CD8-positive, alpha-beta memory T cell (primary cell): ENCODE measurements around the gene GNB1L. TPM values are rescaled to one million over a fixed set of nuclear protein-coding genes. Genes with fewer than 3 reads are reported as not detected.

ENCODE experiments used
- CTCF ChIA-PET: fragments of 350-600 bp; sonication (Branson Sonifier 250); formaldehyde crosslinking; loops from one replicate; lab custom pipeline; 2021; ENCODE audit warnings: antibody characterized with exemption; lab: Charles Lee
- POLR2A ChIA-PET: fragments of 350-600 bp; sonication (Branson Sonifier 250); formaldehyde crosslinking; loops from one replicate; lab custom pipeline; 2021; ENCODE audit warnings: antibody characterized with exemption; lab: Charles Lee
- DNase-seq, 5 donors: peaks; one replicate each; pipeline versions ENCODE4 v3.0.0 to v3.0.0-alpha.2; 2020 to 2022; ENCODE audit warnings: mixed read lengths in 1 of 5
- H3K27ac ChIP-seq: one replicate; pipeline ENCODE4 v1.7.0; 2013; ENCODE audit warnings: low read depth, mild to moderate bottlenecking, low read length, moderate library complexity
- H3K27me3 ChIP-seq: 2 replicates; pipeline ENCODE4 v1.7.0; 2013; ENCODE audit warnings: low read length, mild to moderate bottlenecking; ENCODE audit not compliant: insufficient read depth, poor library complexity, severe bottlenecking
- H3K36me3 ChIP-seq: 2 replicates; pipeline ENCODE4 v1.7.0; 2013; ENCODE audit warnings: mild to moderate bottlenecking, low read length, moderate library complexity; ENCODE audit not compliant: insufficient read depth
- H3K4me1 ChIP-seq: 2 replicates; pipeline ENCODE4 v1.7.0; 2013; ENCODE audit warnings: mild to moderate bottlenecking, low read length, moderate library complexity; ENCODE audit not compliant: insufficient read depth
- H3K4me3 ChIP-seq: 2 replicates; pipeline ENCODE4 v1.7.0; 2013; ENCODE audit warnings: mild to moderate bottlenecking, low read length
- H3K9me3 ChIP-seq: 2 replicates; pipeline ENCODE4 v1.7.0; 2013; ENCODE audit warnings: mild to moderate bottlenecking, low read length
- H3K27ac Mint-ChIP-seq, 8 donors: one replicate each; pipeline ENCODE4 v1.8.0; 2020 to 2021; ENCODE audit warnings: mixed read lengths in 8 of 8, mild to moderate bottlenecking in 6 of 8, inconsistent platforms in 3 of 8, moderate library complexity in 3 of 8
- H3K27me3 Mint-ChIP-seq, 2 donors: one replicate each; pipeline ENCODE4 v1.8.0; 2020 to 2021; ENCODE audit warnings: mixed read lengths in 2 of 2, mild to moderate bottlenecking in 1 of 2, moderate library complexity in 1 of 2
- H3K36me3 Mint-ChIP-seq, 3 donors: one replicate each; pipeline ENCODE4 v1.8.0; 2020 to 2021; ENCODE audit warnings: mixed read lengths in 3 of 3, inconsistent platforms in 1 of 3, mild to moderate bottlenecking in 1 of 3
- H3K4me1 Mint-ChIP-seq, 3 donors: one replicate each; pipeline ENCODE4 v1.8.0; 2020 to 2021; ENCODE audit warnings: mixed read lengths in 3 of 3, inconsistent platforms in 1 of 3, mild to moderate bottlenecking in 1 of 3
- H3K4me3 Mint-ChIP-seq, 7 donors: one replicate each; pipeline ENCODE4 v1.8.0; 2020 to 2021; ENCODE audit warnings: mixed read lengths in 7 of 7, mild to moderate bottlenecking in 6 of 7, moderate library complexity in 4 of 7, inconsistent platforms in 2 of 7
- H3K9me3 Mint-ChIP-seq, 5 donors: one replicate each; pipeline ENCODE4 v1.8.0; 2020 to 2022; ENCODE audit warnings: mixed read lengths in 5 of 5, mild to moderate bottlenecking in 3 of 5, moderate library complexity in 2 of 5, inconsistent platforms in 1 of 5
- polyA plus RNA-seq: library from polyadenylated mRNA; unstranded; fragments of 300-500 nt; fragmentation: Illumina TruSeq; gene quantifications from one replicate; pipeline ENCODE4 v1.2.3, GENCODE V29; 2021
- total RNA-seq, 2 experiments: library from RNA; stranded (reverse); gene quantifications; one replicate each; pipeline ENCODE4 v1.2.3, GENCODE V29; 2021

GNB1L gene
- total and polyA plus RNA-seq, 3 experiments from 2014 or later, result 14.2 to 17.9 (median 16.6) TPM

GRCh38 chr22:19876314-19876940, 21.8 kb upstream of the GNB1L start:
- DNase-seq, result no peak
- ChIA-PET CTCF (no interaction called here), POLR2A (no interaction called here)

GRCh38 chr22:19875531-19876313, 21.0 kb upstream of the GNB1L start:
- peaks cover 0 to 2% (median 0%) of the 10 kb centered on the region in 3 donors for H3K36me3 Mint-ChIP-seq
- peaks cover 0 to 9% (median 0%) of the 10 kb centered on the region in 3 donors for H3K4me1 Mint-ChIP-seq
- H3K27me3 Mint-ChIP-seq, result no peaks in the 10 kb centered on the region
- Histone ChIP-seq H3K4me3 (no peak overlapping the region), H3K9me3 (no peaks in the 10 kb centered on the region), H3K27me3 (no peaks in the 10 kb centered on the region), H3K27ac (no peak overlapping the region), H3K4me1 (peaks cover 16% of the 10 kb centered on the region), H3K36me3 (no peaks in the 10 kb centered on the region)
- ChIA-PET CTCF (no interaction called here), POLR2A (no interaction called here)
- no peak overlapping the region for H3K4me3 Mint-ChIP-seq
- no peak overlapping the region for H3K27ac Mint-ChIP-seq
- DNase-seq, result no peak
- H3K9me3 Mint-ChIP-seq, result no peaks in the 10 kb centered on the region

More at GRCh38 chr22:19876314-19876940, 21.8 kb upstream of the GNB1L start:
- peaks cover 0 to 9% (median 0%) of the 10 kb centered on the region in 3 donors for H3K4me1 Mint-ChIP-seq
- Histone ChIP-seq H3K4me1 (peaks cover 17% of the 10 kb centered on the region), H3K4me3 (no peak overlapping the region), H3K27ac (no peak overlapping the region), H3K27me3 (no peaks in the 10 kb centered on the region), H3K36me3 (no peaks in the 10 kb centered on the region), H3K9me3 (no peaks in the 10 kb centered on the region)
- no peaks in the 10 kb centered on the region for H3K9me3 Mint-ChIP-seq
- H3K4me3 Mint-ChIP-seq, result no peak overlapping the region
- no peaks in the 10 kb centered on the region for H3K27me3 Mint-ChIP-seq
- no peak overlapping the region for H3K27ac Mint-ChIP-seq
- peaks cover 0 to 2% (median 0%) of the 10 kb centered on the region in 3 donors for H3K36me3 Mint-ChIP-seq

- POLR2A ChIA-PET, result no interaction called here
- H3K4me3 Mint-ChIP-seq, result no peak overlapping the region
These were observed 20.4 kb upstream of the GNB1L start for GRCh38 chr22:19875061-19875530.

DNA sequence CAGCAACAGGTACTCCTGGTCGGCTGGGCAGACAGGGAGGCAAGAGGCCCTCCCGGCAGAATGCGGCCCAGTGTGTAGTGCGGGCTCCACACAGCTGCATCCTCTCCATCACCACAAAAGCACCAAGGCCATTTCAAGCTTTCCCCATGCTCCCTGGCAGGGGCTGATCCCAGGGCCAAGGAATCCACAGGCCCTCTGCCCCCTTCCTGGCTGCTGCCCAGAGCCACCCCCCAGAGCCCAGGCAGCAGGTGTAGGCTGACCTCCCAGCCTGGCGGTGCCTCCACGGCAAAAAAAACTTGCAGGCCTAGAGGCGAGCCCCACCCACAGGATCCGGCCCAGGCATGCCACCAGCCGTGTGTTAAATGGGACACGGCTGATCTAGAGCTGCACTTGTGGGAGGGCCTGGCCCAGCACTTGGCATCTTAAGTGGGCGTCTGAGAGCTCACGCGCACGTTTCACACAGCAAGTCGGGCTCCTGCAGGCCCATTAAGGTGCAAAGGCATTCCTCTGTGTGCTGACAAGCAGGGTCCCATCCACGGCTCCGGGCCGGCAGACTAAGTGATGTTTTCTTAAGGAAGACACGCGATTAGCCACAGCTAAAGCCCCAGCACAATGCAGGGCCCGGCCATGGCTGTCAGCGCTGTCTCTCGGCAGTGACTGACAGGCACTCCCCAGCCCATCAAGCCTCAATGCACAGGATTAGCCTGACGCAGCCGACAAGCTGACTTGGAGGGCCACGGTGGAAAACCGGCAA, 19.8 kb upstream of the GNB1L start:
- H3K4me3 Mint-ChIP-seq, result peak overlapping the region in 2 of 7 donors; percentile 27 to 35

More at GRCh38 chr22:19875061-19875530, 20.4 kb upstream of the GNB1L start:
- H3K27me3 Mint-ChIP-seq, result no peaks in the 10 kb centered on the region
- Histone ChIP-seq H3K36me3 (no peaks in the 10 kb centered on the region), H3K4me3 (no peak overlapping the region), H3K27ac (no peak overlapping the region), H3K9me3 (no peaks in the 10 kb centered on the region), H3K27me3 (no peaks in the 10 kb centered on the region), H3K4me1 (peaks cover 16% of the 10 kb centered on the region)
- H3K27ac Mint-ChIP-seq, result peak overlapping the region in 2 of 8 donors; percentile 42 to 69
- DNase-seq, result peak in 2 of 5 donors; percentile 0 to 27
- peaks cover 0 to 9% (median 0%) of the 10 kb centered on the region in 3 donors for H3K4me1 Mint-ChIP-seq
- no peaks in the 10 kb centered on the region for H3K9me3 Mint-ChIP-seq
- CTCF ChIA-PET, result no interaction called here
- H3K36me3 Mint-ChIP-seq, result peaks cover 0 to 2% (median 0%) of the 10 kb centered on the region in 3 donors

GRCh38 chr22:19873960-19874306, 19.3 kb upstream of the GNB1L start:
- no peak for DNase-seq
- Histone ChIP-seq H3K9me3 (no peaks in the 10 kb centered on the region), H3K36me3 (no peaks in the 10 kb centered on the region), H3K4me3 (no peak overlapping the region), H3K4me1 (peaks cover 16% of the 10 kb centered on the region), H3K27ac (no peak overlapping the region), H3K27me3 (no peaks in the 10 kb centered on the region)
- H3K4me3 Mint-ChIP-seq, result peak overlapping the region in 3 of 7 donors; percentile 27 to 35 (median 28)
- no peaks in the 10 kb centered on the region for H3K27me3 Mint-ChIP-seq
- H3K36me3 Mint-ChIP-seq, result peaks cover 0 to 2% (median 0%) of the 10 kb centered on the region in 3 donors
- POLR2A ChIA-PET, result no interaction called here
- peak overlapping the region in 1 of 8 donors; percentile 42 for H3K27ac Mint-ChIP-seq
- peaks cover 0 to 9% (median 0%) of the 10 kb centered on the region in 3 donors for H3K4me1 Mint-ChIP-seq
- H3K9me3 Mint-ChIP-seq, result no peaks in the 10 kb centered on the region
- CTCF ChIA-PET, result no interaction called here

More for the DNA sequence above, 19.8 kb upstream of the GNB1L start:
- Mint-ChIP-seq H3K9me3 (no peaks in the 10 kb centered on the region), H3K27ac (peak overlapping the region in 3 of 8 donors; percentile 42 to 69 (median 61)), H3K4me1 (peaks cover 0 to 9% (median 0%) of the 10 kb centered on the region in 3 donors), H3K36me3 (peaks cover 0 to 2% (median 0%) of the 10 kb centered on the region in 3 donors), H3K27me3 (no peaks in the 10 kb centered on the region)
- Histone ChIP-seq H3K9me3 (no peaks in the 10 kb centered on the region), H3K27me3 (no peaks in the 10 kb centered on the region), H3K27ac (no peak overlapping the region), H3K36me3 (no peaks in the 10 kb centered on the region), H3K4me1 (peaks cover 16% of the 10 kb centered on the region), H3K4me3 (no peak overlapping the region)
- POLR2A ChIA-PET, result no interaction called here
- CTCF ChIA-PET, result no interaction called here
- DNase-seq, result peak in 3 of 5 donors; percentile 19 to 46 (median 42)

GRCh38 chr22:19873138-19873959, 18.7 kb upstream of the GNB1L start:
- ChIA-PET POLR2A (no interaction called here), CTCF (no interaction called here)
- Mint-ChIP-seq H3K4me3 (no peak overlapping the region), H3K27ac (no peak overlapping the region), H3K27me3 (no peaks in the 10 kb centered on the region), H3K9me3 (no peaks in the 10 kb centered on the region), H3K4me1 (peaks cover 0 to 9% (median 0%) of the 10 kb centered on the region in 3 donors), H3K36me3 (no peaks in the 10 kb centered on the region)
- Histone ChIP-seq H3K36me3 (no peaks in the 10 kb centered on the region), H3K9me3 (no peaks in the 10 kb centered on the region), H3K27me3 (no peaks in the 10 kb centered on the region), H3K4me3 (no peak overlapping the region), H3K4me1 (peaks cover 16% of the 10 kb centered on the region), H3K27ac (no peak overlapping the region)
- peak in 2 of 5 donors; percentile 0 to 40 for DNase-seq

GRCh38 chr22:19872779-19873137, 18.1 kb upstream of the GNB1L start:
- Mint-ChIP-seq H3K27ac (no peak overlapping the region), H3K4me1 (peaks cover 0 to 9% (median 0%) of the 10 kb centered on the region in 3 donors), H3K27me3 (no peaks in the 10 kb centered on the region), H3K4me3 (no peak overlapping the region), H3K36me3 (no peaks in the 10 kb centered on the region), H3K9me3 (no peaks in the 10 kb centered on the region)
- Histone ChIP-seq H3K36me3 (no peaks in the 10 kb centered on the region), H3K4me3 (no peak overlapping the region), H3K27me3 (no peaks in the 10 kb centered on the region), H3K9me3 (no peaks in the 10 kb centered on the region), H3K4me1 (peaks cover 16% of the 10 kb centered on the region), H3K27ac (no peak overlapping the region)
- POLR2A ChIA-PET, result no interaction called here
- CTCF ChIA-PET, result no interaction called here
- peak in 1 of 5 donors; percentile 32 for DNase-seq
